CD4-positive, alpha-beta T cell treated with Interleukin-17A for 4 hours (primary cell): ENCODE measurements around the gene TMEM109.

ENCODE experiments used
- DNase-seq: peaks from one replicate; pipeline ENCODE4 v3.0.0-alpha.2; 2020; ENCODE audit warnings: mixed read lengths

TMEM109 gene

GRCh38 chr11:60972182-60973030 is 58.4 kb downstream of the TMEM109 start:
- peak; percentile 60 for DNase-seq
